ENCODE data around the gene SHOX.
A peak's percentile ranks its signal among the peaks of the same experiment; 100 is the strongest.

Gene SHOX

GRCh38 chrX:644304-645281 lies 14.0 kb downstream of the SHOX start:
- DNase-seq: no peak
- no peaks in the 10 kb centered on the region for H3K9me3 ChIP-seq (replicated peaks; ENCODE audit: insufficient read depth, low read length)
- no peaks in the 10 kb centered on the region for H3K4me1 ChIP-seq (ENCODE audit: low read length)
- no peak overlapping the region for H3K27ac ChIP-seq (ENCODE audit: low read length)
- H3K36me3 ChIP-seq (replicated peaks; ENCODE audit: insufficient read depth, low read length): no peaks in the 10 kb centered on the region
- H2AFZ ChIP-seq (ENCODE audit: low read length): no peak overlapping the region
- H3K27me3 ChIP-seq (replicated peaks; ENCODE audit: insufficient read depth, low read length): no peaks in the 10 kb centered on the region
- H4K20me1 ChIP-seq (ENCODE audit: insufficient read depth, low read length): no peaks in the 10 kb centered on the region
- H3F3A ChIP-seq (ENCODE audit: insufficient read depth, low read length): no peaks in the 10 kb centered on the region; the same call in 1 of the 2 replicates
- no peak overlapping the region for H3K4me2 ChIP-seq (ENCODE audit: low read depth, low read length)
- H3K79me2 ChIP-seq (ENCODE audit: low read length): no peaks in the 10 kb centered on the region
- no peak overlapping the region for H3K4me3 ChIP-seq (ENCODE audit: low read length)
- no peaks in the 10 kb centered on the region for H3K9me2 ChIP-seq (replicated peaks; ENCODE audit: insufficient read depth, low read length)
- H3K9ac ChIP-seq (ENCODE audit: low read length): no peak overlapping the region
- no peak for TF ChIP-seq EZH2 (optimal IDR thresholded peaks at IDR 0.05; ENCODE audit: low read depth, low read length)
- no peak for TF ChIP-seq EZH2phosphoT487 (IDR thresholded peaks at IDR 0.05; ENCODE audit: low read length)
- TF ChIP-seq CTCF (IDR thresholded peaks at IDR 0.05; ENCODE audit: low read length): no peak

- no peaks in the 10 kb centered on the region for H4K20me1 ChIP-seq (ENCODE audit: insufficient read depth, low read length)
- H3F3A ChIP-seq (ENCODE audit: insufficient read depth, low read length): no peaks in the 10 kb centered on the region; the same call in 1 of the 2 replicates
- H3K4me1 ChIP-seq (ENCODE audit: low read length): no peaks in the 10 kb centered on the region
- H3K9ac ChIP-seq (ENCODE audit: low read length): no peak overlapping the region
- H3K9me2 ChIP-seq (replicated peaks; ENCODE audit: insufficient read depth, low read length): no peaks in the 10 kb centered on the region
- no peak overlapping the region for H3K4me3 ChIP-seq (ENCODE audit: low read length)
- H3K79me2 ChIP-seq (ENCODE audit: low read length): no peaks in the 10 kb centered on the region
- no peaks in the 10 kb centered on the region for H3K27me3 ChIP-seq (replicated peaks; ENCODE audit: insufficient read depth, low read length)
- H3K27ac ChIP-seq (ENCODE audit: low read length): no peak overlapping the region
- no peaks in the 10 kb centered on the region for H3K9me3 ChIP-seq (replicated peaks; ENCODE audit: insufficient read depth, low read length)
- no peak for DNase-seq
- no peaks in the 10 kb centered on the region for H3K36me3 ChIP-seq (replicated peaks; ENCODE audit: insufficient read depth, low read length)
- H2AFZ ChIP-seq (ENCODE audit: low read length): no peak overlapping the region
- TF ChIP-seq CTCF (IDR thresholded peaks at IDR 0.05; ENCODE audit: low read length) (no peak), EZH2 (optimal IDR thresholded peaks at IDR 0.05; ENCODE audit: low read depth, low read length) (no peak), EZH2phosphoT487 (IDR thresholded peaks at IDR 0.05; ENCODE audit: low read length) (no peak)
- H3K4me2 ChIP-seq (ENCODE audit: low read depth, low read length): no peak overlapping the region
These were observed 15.6 kb downstream of the SHOX start for GRCh38 chrX:646228-646495.

- Histone ChIP-seq H3K79me2 (ENCODE audit: low read length) (no peaks in the 10 kb centered on the region), H3F3A (ENCODE audit: insufficient read depth, low read length) (no peaks in the 10 kb centered on the region; the same call in 1 of the 2 replicates), H4K20me1 (ENCODE audit: insufficient read depth, low read length) (no peaks in the 10 kb centered on the region), H3K9ac (ENCODE audit: low read length) (no peak overlapping the region), H3K27ac (ENCODE audit: low read length) (no peak overlapping the region), H3K4me1 (ENCODE audit: low read length) (no peaks in the 10 kb centered on the region), H3K36me3 (replicated peaks; ENCODE audit: insufficient read depth, low read length) (no peaks in the 10 kb centered on the region), H3K27me3 (replicated peaks; ENCODE audit: insufficient read depth, low read length) (no peaks in the 10 kb centered on the region), H3K4me3 (ENCODE audit: low read length) (no peak overlapping the region), H3K9me2 (replicated peaks; ENCODE audit: insufficient read depth, low read length) (no peaks in the 10 kb centered on the region), H3K4me2 (ENCODE audit: low read depth, low read length) (no peak overlapping the region), H2AFZ (ENCODE audit: low read length) (no peak overlapping the region), H3K9me3 (replicated peaks; ENCODE audit: insufficient read depth, low read length) (no peaks in the 10 kb centered on the region)
- no peak for TF ChIP-seq EZH2phosphoT487 (IDR thresholded peaks at IDR 0.05; ENCODE audit: low read length)
- no peak for TF ChIP-seq CTCF (IDR thresholded peaks at IDR 0.05; ENCODE audit: low read length)
- no peak for TF ChIP-seq EZH2 (optimal IDR thresholded peaks at IDR 0.05; ENCODE audit: low read depth, low read length)
- peak; percentile 11 for DNase-seq
These were observed 16.2 kb downstream of the SHOX start for GRCh38 chrX:646796-647195.

Data from MM.1S (cell line).